LHCN-M2 (cell line): ENCODE results near the gene GTF3C1. TPM values are rescaled to one million over a fixed set of nuclear protein-coding genes. Genes with fewer than 3 reads are reported as not detected.

Source experiments
- DNase-seq: peaks from one replicate; pipeline ENCODE4 v3.0.0-alpha.2; 2012; ENCODE audit warnings: low read depth
- total RNA-seq: library from RNA; depleted of rRNA; stranded (reverse); fragments of >200 nt; gene quantifications from 2 replicates; pipeline ENCODE4 v1.2.3, GENCODE V29; 2014

The GTF3C1 gene
- total RNA-seq, 1 experiment from 2014 or later: 77.5 TPM

GRCh38 chr16:27561216-27561615, 11.5 kb upstream of the GTF3C1 start:
- no peak for DNase-seq

- DNase-seq: no peak
Measured at GRCh38 chr16:27558932-27559331, 9.2 kb upstream of the GTF3C1 start.

GRCh38 chr16:27558434-27558833, 8.7 kb upstream of the GTF3C1 start:
- DNase-seq: no peak

- DNase-seq: no peak
Measured at GRCh38 chr16:27556471-27556870, 6.8 kb upstream of the GTF3C1 start.

GRCh38 chr16:27551036-27551435, 1.3 kb upstream of the GTF3C1 start:
- DNase-seq: no peak

- no peak for DNase-seq
Measured at GRCh38 chr16:27550582-27550920, 838 bp upstream of the GTF3C1 start.

- DNase-seq: no peak
Measured at GRCh38 chr16:27549464-27549745, 308 bp downstream of the GTF3C1 start.

GRCh38 chr16:27547851-27548250, 1.9 kb downstream of the GTF3C1 start:
- DNase-seq: no peak

GRCh38 chr16:27547134-27547533, 2.6 kb downstream of the GTF3C1 start:
- peak; percentile 81 for DNase-seq

- no peak for DNase-seq
Measured at GRCh38 chr16:27544671-27545070, 5.0 kb downstream of the GTF3C1 start.

GRCh38 chr16:27543801-27544200, 5.9 kb downstream of the GTF3C1 start:
- no peak for DNase-seq

- DNase-seq: no peak
Measured at GRCh38 chr16:27539636-27540035, 10.1 kb downstream of the GTF3C1 start.

GRCh38 chr16:27539120-27539519, 10.6 kb downstream of the GTF3C1 start:
- no peak for DNase-seq

- no peak for DNase-seq
Measured at GRCh38 chr16:27538528-27538927, 11.2 kb downstream of the GTF3C1 start.

- no peak for DNase-seq
Measured at GRCh38 chr16:27534256-27534655, 15.5 kb downstream of the GTF3C1 start.

GRCh38 chr16:27531826-27532800, 17.6 kb downstream of the GTF3C1 start:
- DNase-seq: no peak

- no peak for DNase-seq
Measured at GRCh38 chr16:27531186-27531585, 18.5 kb downstream of the GTF3C1 start.

- peak; percentile 92 for DNase-seq
Measured at GRCh38 chr16:27529962-27530361, 19.8 kb downstream of the GTF3C1 start.

- DNase-seq: no peak
Measured at GRCh38 chr16:27528294-27528693, 21.4 kb downstream of the GTF3C1 start.

GRCh38 chr16:27526180-27526579, 23.5 kb downstream of the GTF3C1 start:
- DNase-seq: no peak

GRCh38 chr16:27522173-27522707, 27.5 kb downstream of the GTF3C1 start:
- no peak for DNase-seq

- no peak for DNase-seq
Measured at GRCh38 chr16:27520982-27521673, 28.6 kb downstream of the GTF3C1 start.

GRCh38 chr16:27518226-27518625, 31.5 kb downstream of the GTF3C1 start:
- no peak for DNase-seq
